Measurements from ENCODE around the gene RBM47. TPM values are rescaled to one million over a fixed set of nuclear protein-coding genes. Genes with fewer than 3 reads are reported as not detected.

Gene RBM47
- total RNA-seq, 1 experiment from 2014 or later, result 78.0 TPM

DNA sequence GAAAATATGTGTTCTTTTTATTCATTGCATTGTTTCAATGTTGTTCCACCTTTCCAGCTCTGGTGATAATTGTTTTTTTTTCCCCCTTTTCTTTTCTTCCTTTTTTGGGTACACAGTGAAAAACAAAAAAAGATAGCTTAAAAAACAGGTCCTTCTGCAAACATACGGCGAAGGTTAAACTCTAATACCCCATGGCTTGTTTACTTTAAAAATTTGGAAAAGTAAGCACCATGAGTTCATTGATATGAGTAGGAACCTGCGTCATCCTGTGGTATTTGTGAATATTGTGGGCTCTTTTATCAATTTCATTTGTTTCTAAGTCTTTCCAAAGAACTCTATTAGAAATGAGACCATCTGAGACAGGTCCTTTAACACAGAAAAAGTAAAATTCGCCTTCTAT, 171.0 kb downstream of the RBM47 start:
- no peak overlapping the region for H2AFZ ChIP-seq
- H3K4me3 ChIP-seq, result no peak overlapping the region; the same call in 1 of the 2 replicates
- intact Hi-C loops (cut with micrococcal nuclease; ENCODE audit: unreplicated experiment), result no loop called here
- no peaks in the 10 kb centered on the region; the same call in none of the 2 replicates for H4K20me1 ChIP-seq (ENCODE audit: insufficient read depth)
- peak overlapping the region; percentile 53 for H3K4me2 ChIP-seq
- H3K27me3 ChIP-seq (ENCODE audit: insufficient read depth, low read depth), result no peaks in the 10 kb centered on the region
- H3K9me3 ChIP-seq (ENCODE audit: insufficient read depth, low read depth), result no peaks in the 10 kb centered on the region
- H3K79me2 ChIP-seq (ENCODE audit: low read depth), result peaks cover 72% of the 10 kb centered on the region
- ChIA-PET POLR2A (ENCODE audit: unreplicated experiment) (interaction anchor here (0.6 kb wide), 2 partner anchors 17 to 166 kb away, joined by 5 to 9 read pairs; no protein-coding TSS in a partner anchor), CTCF (interaction anchor here (0.5 kb wide), 1 partner anchor 21 kb away, joined by 8 read pairs; no protein-coding TSS in a partner anchor)
- H3F3A ChIP-seq (ENCODE audit: insufficient read depth, low read depth), result peaks cover 25% of the 10 kb centered on the region
- peak in 1 of 2 experiments; percentile 69 for DNase-seq
- peaks cover 4% of the 10 kb centered on the region for H3K36me3 ChIP-seq (ENCODE audit: low read depth)
- BruUV-seq (replicated peaks), result no TSS peak
- H3K4me1 ChIP-seq (replicated peaks; ENCODE audit: insufficient read depth), result peaks cover 64% of the 10 kb centered on the region
- H3K27ac ChIP-seq, result peak overlapping the region; percentile 71
- H3K9me2 ChIP-seq (ENCODE audit: insufficient read depth), result no peaks in the 10 kb centered on the region
- TF ChIP-seq EZH2 (IDR thresholded peaks at IDR 0.05; ENCODE audit: low read depth), result no peak
- TF ChIP-seq, protein P1, sequence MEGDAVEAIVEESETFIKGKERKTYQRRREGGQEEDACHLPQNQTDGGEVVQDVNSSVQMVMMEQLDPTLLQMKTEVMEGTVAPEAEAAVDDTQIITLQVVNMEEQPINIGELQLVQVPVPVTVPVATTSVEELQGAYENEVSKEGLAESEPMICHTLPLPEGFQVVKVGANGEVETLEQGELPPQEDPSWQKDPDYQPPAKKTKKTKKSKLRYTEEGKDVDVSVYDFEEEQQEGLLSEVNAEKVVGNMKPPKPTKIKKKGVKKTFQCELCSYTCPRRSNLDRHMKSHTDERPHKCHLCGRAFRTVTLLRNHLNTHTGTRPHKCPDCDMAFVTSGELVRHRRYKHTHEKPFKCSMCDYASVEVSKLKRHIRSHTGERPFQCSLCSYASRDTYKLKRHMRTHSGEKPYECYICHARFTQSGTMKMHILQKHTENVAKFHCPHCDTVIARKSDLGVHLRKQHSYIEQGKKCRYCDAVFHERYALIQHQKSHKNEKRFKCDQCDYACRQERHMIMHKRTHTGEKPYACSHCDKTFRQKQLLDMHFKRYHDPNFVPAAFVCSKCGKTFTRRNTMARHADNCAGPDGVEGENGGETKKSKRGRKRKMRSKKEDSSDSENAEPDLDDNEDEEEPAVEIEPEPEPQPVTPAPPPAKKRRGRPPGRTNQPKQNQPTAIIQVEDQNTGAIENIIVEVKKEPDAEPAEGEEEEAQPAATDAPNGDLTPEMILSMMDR (conservative IDR thresholded peaks at IDR 0.05), result no peak

DNA sequence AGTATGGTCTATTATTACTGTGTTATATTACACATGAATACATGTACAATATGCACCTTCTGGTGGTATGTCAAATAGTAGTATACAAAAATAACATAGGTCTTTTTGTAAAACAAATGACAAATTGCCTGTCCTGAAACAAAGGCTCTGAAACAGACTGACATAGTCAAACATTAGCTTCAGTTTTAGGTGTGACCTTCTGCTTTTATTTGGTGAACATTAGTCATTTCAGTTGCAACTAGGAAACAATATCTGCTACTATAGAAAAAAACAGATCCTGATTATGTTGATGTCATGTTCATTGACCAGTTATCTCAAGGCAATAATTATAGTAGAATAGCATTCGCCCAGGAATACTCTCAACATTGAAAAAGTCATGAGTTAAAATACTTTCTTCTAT, 171.6 kb downstream of the RBM47 start:
- intact Hi-C loops (cut with micrococcal nuclease; ENCODE audit: unreplicated experiment), result no loop called here
- peak overlapping the region; percentile 71 for H3K27ac ChIP-seq
- H3K4me2 ChIP-seq, result peak overlapping the region; percentile 53
- peaks cover 9% of the 10 kb centered on the region for H3K36me3 ChIP-seq (ENCODE audit: low read depth)
- no peak overlapping the region for H3K4me3 ChIP-seq
- no peaks in the 10 kb centered on the region for H3K27me3 ChIP-seq (ENCODE audit: insufficient read depth, low read depth)
- CTCF ChIA-PET, result interaction anchor here (0.5 kb wide), 1 partner anchor 22 kb away, joined by 8 read pairs; no protein-coding TSS in a partner anchor
- no peaks in the 10 kb centered on the region for H3K9me2 ChIP-seq (ENCODE audit: insufficient read depth)
- POLR2A ChIA-PET (ENCODE audit: unreplicated experiment), result interaction anchor here (0.6 kb wide), 2 partner anchors 17 to 166 kb away, joined by 5 to 9 read pairs; no protein-coding TSS in a partner anchor
- H3F3A ChIP-seq (ENCODE audit: insufficient read depth, low read depth), result peaks cover 25% of the 10 kb centered on the region
- peaks cover 72% of the 10 kb centered on the region for H3K79me2 ChIP-seq (ENCODE audit: low read depth)
- no peak overlapping the region for H2AFZ ChIP-seq
- TF ChIP-seq EZH2 (IDR thresholded peaks at IDR 0.05; ENCODE audit: low read depth), result no peak
- TF ChIP-seq, protein P1 (conservative IDR thresholded peaks at IDR 0.05), result no peak
- no peaks in the 10 kb centered on the region for H3K9me3 ChIP-seq (ENCODE audit: insufficient read depth, low read depth)
- H4K20me1 ChIP-seq (ENCODE audit: insufficient read depth), result peaks cover 5% of the 10 kb centered on the region
- H3K4me1 ChIP-seq (replicated peaks; ENCODE audit: insufficient read depth), result peaks cover 64% of the 10 kb centered on the region
- DNase-seq, result peak in 1 of 2 experiments; percentile 79
- BruUV-seq (replicated peaks), result no TSS peak

DNA sequence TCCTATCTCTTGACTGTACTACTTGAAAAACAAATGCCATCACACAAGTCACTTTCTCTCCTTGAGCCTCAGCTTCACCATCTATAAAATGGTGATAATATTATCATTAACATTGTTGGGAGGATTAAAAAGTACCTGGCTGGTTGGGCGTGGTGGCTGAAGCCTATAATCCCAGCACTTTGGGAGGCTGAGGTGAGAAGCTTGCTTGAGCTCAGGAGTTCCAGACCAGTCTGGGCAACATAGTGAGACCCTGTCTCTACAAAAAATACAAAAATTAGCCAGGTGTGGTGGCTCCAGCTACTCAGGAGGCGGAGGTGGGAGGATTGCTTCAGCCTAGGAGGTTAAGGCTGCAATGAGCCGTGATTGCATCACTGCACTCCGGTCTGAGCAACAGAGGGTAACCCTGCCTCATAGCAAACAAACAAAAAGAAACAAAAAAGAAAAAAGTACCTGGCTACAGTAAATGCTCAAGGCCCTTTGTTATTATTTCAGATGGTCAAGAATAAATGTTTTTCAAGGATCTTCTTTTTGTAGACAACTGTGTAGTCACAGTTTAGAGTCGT, 174.2 kb downstream of the RBM47 start:
- H3K4me2 ChIP-seq, result peak overlapping the region; percentile 33
- peaks cover 25% of the 10 kb centered on the region for H3F3A ChIP-seq (ENCODE audit: insufficient read depth, low read depth)
- H3K9me3 ChIP-seq (ENCODE audit: insufficient read depth, low read depth), result no peaks in the 10 kb centered on the region
- CTCF ChIA-PET, result no interaction called here
- POLR2A ChIA-PET (ENCODE audit: unreplicated experiment), result no interaction called here
- intact Hi-C loops (cut with micrococcal nuclease; ENCODE audit: unreplicated experiment), result no loop called here
- peaks cover 57% of the 10 kb centered on the region for H3K4me1 ChIP-seq (replicated peaks; ENCODE audit: insufficient read depth)
- BruUV-seq (replicated peaks), result no TSS peak
- peaks cover 61% of the 10 kb centered on the region for H3K79me2 ChIP-seq (ENCODE audit: low read depth)
- H3K4me3 ChIP-seq, result no peak overlapping the region
- peaks cover 6% of the 10 kb centered on the region; the same call in 1 of the 2 replicates for H4K20me1 ChIP-seq (ENCODE audit: insufficient read depth)
- TF ChIP-seq EZH2 (IDR thresholded peaks at IDR 0.05; ENCODE audit: low read depth), result no peak
- TF ChIP-seq, protein P1 (conservative IDR thresholded peaks at IDR 0.05), result no peak
- no peak overlapping the region for H2AFZ ChIP-seq
- H3K9me2 ChIP-seq (ENCODE audit: insufficient read depth), result no peaks in the 10 kb centered on the region
- H3K36me3 ChIP-seq (ENCODE audit: low read depth), result peaks cover 18% of the 10 kb centered on the region
- H3K27ac ChIP-seq, result peak overlapping the region; percentile 21
- H3K27me3 ChIP-seq (ENCODE audit: insufficient read depth, low read depth), result no peaks in the 10 kb centered on the region
- no peak for DNase-seq
